ENCODE results near the gene COL12A1. TPM values are rescaled to one million over a fixed set of nuclear protein-coding genes. Genes with fewer than 3 reads are reported as not detected.

The COL12A1 gene
- polyA plus RNA-seq, 1 donor from 2014 or later = 0.63 TPM

- Histone ChIP-seq H3K36me3 (ENCODE audit: insufficient read depth, low read length) (no peaks in the 10 kb centered on the region), H3K9me3 (ENCODE audit: low read length) (no peaks in the 10 kb centered on the region), H3K9me2 (ENCODE audit: insufficient read depth, low read length) (no peaks in the 10 kb centered on the region), H3K4me2 (ENCODE audit: low read length) (no peak overlapping the region), H4K20me1 (ENCODE audit: insufficient read depth) (no peaks in the 10 kb centered on the region), H3K79me2 (replicated peaks; ENCODE audit: insufficient read depth, low read length) (no peaks in the 10 kb centered on the region), H3K27me3 (ENCODE audit: insufficient read depth, low read depth, low read length) (no peaks in the 10 kb centered on the region), H2AFZ (ENCODE audit: low read depth, low read length) (no peak overlapping the region), H3F3A (ENCODE audit: insufficient read depth, low read length, poor library complexity, severe bottlenecking) (no peaks in the 10 kb centered on the region), H3K9ac (ENCODE audit: low read length) (no peak overlapping the region), H3K4me3 (ENCODE audit: low read length) (no peak overlapping the region), H3K27ac (ENCODE audit: low read length) (no peak overlapping the region)
- TF ChIP-seq TAF1 (IDR thresholded peaks at IDR 0.05; ENCODE audit: low read depth) (no peak), RAD21 (conservative IDR thresholded peaks at IDR 0.05) (no peak), MXI1 (conservative IDR thresholded peaks at IDR 0.05; ENCODE audit: poor library complexity, severe bottlenecking) (no peak), CTCF (IDR thresholded peaks at IDR 0.05; ENCODE audit: poor library complexity, severe bottlenecking) (no peak), SMC3 (conservative IDR thresholded peaks at IDR 0.05; ENCODE audit: poor library complexity) (no peak), POLR2AphosphoS5 (IDR thresholded peaks at IDR 0.05) (no peak), REST (IDR thresholded peaks at IDR 0.05; ENCODE audit: borderline replicate concordance) (no peak)
These were observed 70.0 kb downstream of the COL12A1 start for GRCh38 chr6:75135876-75136275.

- H3K9me2 ChIP-seq (ENCODE audit: insufficient read depth, low read length) = no peaks in the 10 kb centered on the region
- no peaks in the 10 kb centered on the region for H4K20me1 ChIP-seq (ENCODE audit: insufficient read depth)
- H3F3A ChIP-seq (ENCODE audit: insufficient read depth, low read length, poor library complexity, severe bottlenecking) = no peaks in the 10 kb centered on the region
- no peak overlapping the region for H3K27ac ChIP-seq (ENCODE audit: low read length)
- H3K9ac ChIP-seq (ENCODE audit: low read length) = no peak overlapping the region
- no peak overlapping the region for H3K4me3 ChIP-seq (ENCODE audit: low read length)
- H3K79me2 ChIP-seq (replicated peaks; ENCODE audit: insufficient read depth, low read length) = no peaks in the 10 kb centered on the region
- no peak overlapping the region for H2AFZ ChIP-seq (ENCODE audit: low read depth, low read length)
- no peak overlapping the region for H3K4me2 ChIP-seq (ENCODE audit: low read length)
- no peaks in the 10 kb centered on the region for H3K36me3 ChIP-seq (ENCODE audit: insufficient read depth, low read length)
- H3K9me3 ChIP-seq (ENCODE audit: low read length) = no peaks in the 10 kb centered on the region
- H3K27me3 ChIP-seq (ENCODE audit: insufficient read depth, low read depth, low read length) = no peaks in the 10 kb centered on the region
- TF ChIP-seq MXI1 (conservative IDR thresholded peaks at IDR 0.05; ENCODE audit: poor library complexity, severe bottlenecking) (no peak), CTCF (IDR thresholded peaks at IDR 0.05; ENCODE audit: poor library complexity, severe bottlenecking) (no peak), RAD21 (conservative IDR thresholded peaks at IDR 0.05) (no peak), POLR2AphosphoS5 (IDR thresholded peaks at IDR 0.05) (no peak), REST (IDR thresholded peaks at IDR 0.05; ENCODE audit: borderline replicate concordance) (no peak), EP300 (conservative IDR thresholded peaks at IDR 0.05; ENCODE audit: poor library complexity, severe bottlenecking) (no peak), TAF1 (IDR thresholded peaks at IDR 0.05; ENCODE audit: low read depth) (no peak), SMC3 (conservative IDR thresholded peaks at IDR 0.05; ENCODE audit: poor library complexity) (no peak), EZH2 (IDR thresholded peaks at IDR 0.05; ENCODE audit: borderline replicate concordance, insufficient read depth, low read length, poor library complexity, severe bottlenecking) (no peak)
These were observed 70.4 kb downstream of the COL12A1 start for GRCh38 chr6:75135450-75135849.
